OCI-LY1 (cell line): ENCODE measurements around the gene TNFRSF1B.

Experiments used
- CTCF ChIP-seq: fragments of 200-600 bp; sonication (generic), shearing (Covaris generic); IDR thresholded peaks from 2 replicates; pipeline ENCODE4 v1.5.1; 2017; ENCODE audit warnings: mild to moderate bottlenecking, antibody characterized with exemption, low read length, moderate library complexity, mixed read lengths
- EZH2 ChIP-seq: fragments of 200-600 bp; sonication (generic), shearing (Covaris generic); IDR thresholded peaks from 2 replicates; pipeline ENCODE4 v1.8.0; 2017; ENCODE audit warnings: borderline replicate concordance, mixed run types, mild to moderate bottlenecking, antibody characterized with exemption, low read length, moderate library complexity, mixed read lengths

GRCh38 chr1:12132078-12132477, 34.7 kb upstream of the TNFRSF1B start:
- TF ChIP-seq EZH2 (no peak), CTCF (no peak)
